GM18507 (cell line): ENCODE results near the gene MUC20.
A peak's percentile ranks its signal among the peaks of the same experiment; 100 is the strongest.
"Not testable (repeated sequence)": the region's sequence is repeated elsewhere in the genome, so short reads cannot be mapped to it uniquely, and the experiment has no call there.

Source experiments
- DNase-seq: peaks from one replicate; pipeline ENCODE4 v3.0.0; 2011; ENCODE audit warnings: low read depth; ENCODE audit not compliant: insufficient read length; ENCODE audit errors: extremely low spot score
- FAIRE-seq: peaks from 2 replicates; lab custom pipeline; 2011; peaks lifted over from hg19 to GRCh38; lab: Jason Lieb, UNC

The MUC20 gene

GRCh38 chr3:195708626-195709481 is 11.9 kb upstream of the MUC20 start:
- DNase-seq = no peak
- no peak for FAIRE-seq

GRCh38 chr3:195709676-195710085 is 11.1 kb upstream of the MUC20 start:
- FAIRE-seq = no peak

GRCh38 chr3:195710126-195710905 is 10.5 kb upstream of the MUC20 start:
- not testable (repeated sequence) for DNase-seq
- FAIRE-seq = peak; percentile 80

More at GRCh38 chr3:195709676-195710085, 11.1 kb upstream of the MUC20 start:
- DNase-seq = no peak

- peak; percentile 26 for FAIRE-seq
- not testable (repeated sequence) for DNase-seq
Observed at GRCh38 chr3:195711091-195711812, 9.5 kb upstream of the MUC20 start.

GRCh38 chr3:195711813-195712534 is 8.8 kb upstream of the MUC20 start:
- no peak for FAIRE-seq
- no peak for DNase-seq

- DNase-seq = not testable (repeated sequence)
Observed at GRCh38 chr3:195712535-195712910, 8.3 kb upstream of the MUC20 start.

GRCh38 chr3:195713150-195713549 is 7.6 kb upstream of the MUC20 start:
- not testable (repeated sequence) for FAIRE-seq, DNase-seq

More at GRCh38 chr3:195712535-195712910, 8.3 kb upstream of the MUC20 start:
- FAIRE-seq = not testable (repeated sequence)

- FAIRE-seq (no peak), DNase-seq (no peak)
Observed at GRCh38 chr3:195714380-195715011, 6.3 kb upstream of the MUC20 start.

GRCh38 chr3:195715134-195715533 is 5.6 kb upstream of the MUC20 start:
- FAIRE-seq = no peak
- DNase-seq = no peak

- FAIRE-seq (no peak), DNase-seq (no peak)
Observed at GRCh38 chr3:195715583-195716266, 5.1 kb upstream of the MUC20 start.

GRCh38 chr3:195717416-195717815 is 3.4 kb upstream of the MUC20 start:
- no peak for FAIRE-seq
- no peak for DNase-seq

GRCh38 chr3:195717852-195718476 is 2.8 kb upstream of the MUC20 start:
- DNase-seq (no peak), FAIRE-seq (no peak)

- DNase-seq (no peak), FAIRE-seq (no peak)
Observed at GRCh38 chr3:195718477-195718984, 2.2 kb upstream of the MUC20 start.

- not testable (repeated sequence) for FAIRE-seq, DNase-seq
Observed at GRCh38 chr3:195719514-195720254, 1.1 kb upstream of the MUC20 start.

GRCh38 chr3:195722139-195722995 is 1.6 kb downstream of the MUC20 start:
- not testable (repeated sequence) for FAIRE-seq, DNase-seq

- FAIRE-seq, DNase-seq: not testable (repeated sequence)
Observed at GRCh38 chr3:195722996-195723345, 2.2 kb downstream of the MUC20 start.
